DND-41 (cell line): ENCODE data around the gene PRSS21.

Experiments
- ATAC-seq: fragments of 200-7000 bp; cut with Tn5 transposase; 3 replicates; pipeline ENCODE4 v1.9.1; 2021; ENCODE audit warnings: low read depth; ENCODE audit not compliant: insufficient read depth
- DNase-seq: peaks from one replicate; pipeline ENCODE4 v3.0.0-alpha.2; 2020
- H2AFZ ChIP-seq: 2 replicates; pipeline ENCODE4 v1.6.0; 2012; ENCODE audit warnings: low read depth, low read length
- H3K27ac ChIP-seq: 2 replicates; pipeline ENCODE4 v1.5.1; 2012; ENCODE audit warnings: low read length, inconsistent platforms
- H3K27me3 ChIP-seq: fragments of 200-600 bp; sonication (generic); 2 replicates; pipeline ENCODE4 v1.6.0; 2012; ENCODE audit warnings: low read length, mild to moderate bottlenecking, inconsistent platforms; ENCODE audit not compliant: insufficient read depth, poor library complexity
- H3K36me3 ChIP-seq: 2 replicates; pipeline ENCODE4 v1.5.1; 2012; ENCODE audit warnings: low read length, inconsistent platforms; ENCODE audit not compliant: insufficient read depth
- H3K4me1 ChIP-seq: 2 replicates; pipeline ENCODE4 v1.5.1; 2012; ENCODE audit warnings: mild to moderate bottlenecking, low read length; ENCODE audit not compliant: insufficient read depth
- H3K4me2 ChIP-seq: 2 replicates; pipeline ENCODE4 v1.6.0; 2012; ENCODE audit warnings: mild to moderate bottlenecking, moderate library complexity, low read length, inconsistent platforms; ENCODE audit not compliant: insufficient read depth
- H3K4me3 ChIP-seq, 2 experiments: fragments of 200-600 bp in 1 of 2; shearing (Covaris generic) in 1 of 2; 2 replicates each; pipeline ENCODE4 v1.5.1; 2012 to 2016; ENCODE audit warnings: inconsistent platforms in 2 of 2, low read length in 2 of 2, mild to moderate bottlenecking in 2 of 2, low read depth in 1 of 2, moderate library complexity in 1 of 2
- H3K79me2 ChIP-seq: 2 replicates; pipeline ENCODE4 v1.6.0; 2012; ENCODE audit warnings: low read length, inconsistent platforms; ENCODE audit not compliant: insufficient read depth
- H3K9ac ChIP-seq: 2 replicates; pipeline ENCODE4 v1.6.0; 2012; ENCODE audit warnings: low read depth, mild to moderate bottlenecking, inconsistent platforms, low read length, moderate library complexity
- H3K9me3 ChIP-seq: 2 replicates; pipeline ENCODE4 v1.5.1; 2012; ENCODE audit warnings: low read length, moderate library complexity, mild to moderate bottlenecking, inconsistent platforms; ENCODE audit not compliant: insufficient read depth, severe bottlenecking
- H4K20me1 ChIP-seq: 2 replicates; pipeline ENCODE4 v1.6.0; 2012; ENCODE audit warnings: low read length; ENCODE audit not compliant: insufficient read depth
- CTCF ChIP-seq: IDR thresholded peaks from 2 replicates; pipeline ENCODE4 v1.5.1; 2012; ENCODE audit warnings: borderline replicate concordance, low read length, moderate library complexity, mild to moderate bottlenecking; ENCODE audit not compliant: poor library complexity, severe bottlenecking; ENCODE audit errors: extremely low read depth
- EZH2 ChIP-seq: IDR thresholded peaks from 3 replicates; pipeline ENCODE4 v1.6.1; 2012; ENCODE audit warnings: borderline replicate concordance, low read depth, mild to moderate bottlenecking, moderate library complexity, low read length, inconsistent platforms; ENCODE audit not compliant: severe bottlenecking

PRSS21 gene

GRCh38 chr16:2816751-2817339 is at the start of gene PRSS21:
TSS of gene PRSS21 (plus strand) at chr16:2817237. CDS start at chr16:2817269, 32 bp downstream.
- Histone ChIP-seq H3K9ac (no peak within 1 kb of the TSS), H3K4me2 (no peak within 1 kb of the TSS), H3K27ac (no peak within 1 kb of the TSS), H3K9me3 (no peaks in the 10 kb centered on the region), H3K4me3 (no peak within 1 kb of the TSS), H3K79me2 (no peaks in the 10 kb centered on the region), H3K27me3 (no peaks in the 10 kb centered on the region), H3K4me1 (no peaks in the 10 kb centered on the region), H2AFZ (no peak within 1 kb of the TSS), H4K20me1 (no peaks in the 10 kb centered on the region), H3K36me3 (no peaks in the 10 kb centered on the region)
- DNase-seq (no peak), ATAC-seq (no peak)
- no peak for TF ChIP-seq CTCF
- TF ChIP-seq EZH2: no peak

GRCh38 chr16:2767891-2768290 is 49.1 kb upstream of the PRSS21 start:
- peaks cover 96% of the 10 kb centered on the region for H4K20me1 ChIP-seq

GRCh38 chr16:2768403-2769089 is 48.5 kb upstream of the PRSS21 start:
- Histone ChIP-seq H3K4me3 (no peak overlapping the region), H3K4me2 (no peak overlapping the region), H3K79me2 (peaks cover 69% of the 10 kb centered on the region), H2AFZ (no peak overlapping the region), H3K27ac (no peak overlapping the region), H3K36me3 (peaks cover 99% of the 10 kb centered on the region), H3K9me3 (no peaks in the 10 kb centered on the region), H3K4me1 (no peaks in the 10 kb centered on the region), H3K9ac (no peak overlapping the region), H4K20me1 (peaks cover 94% of the 10 kb centered on the region), H3K27me3 (no peaks in the 10 kb centered on the region)
- no peak for ATAC-seq
- no peak for DNase-seq
- TF ChIP-seq EZH2 (no peak), CTCF (no peak)

More at GRCh38 chr16:2767891-2768290, 49.1 kb upstream of the PRSS21 start:
- DNase-seq (no peak), ATAC-seq (no peak)
- no peak overlapping the region for H3K27ac ChIP-seq
- H2AFZ ChIP-seq: no peak overlapping the region
- no peak for TF ChIP-seq CTCF
- TF ChIP-seq EZH2: no peak
- H3K4me3 ChIP-seq: no peak overlapping the region
- no peaks in the 10 kb centered on the region for H3K4me1 ChIP-seq
- no peak overlapping the region for H3K9ac ChIP-seq
- no peaks in the 10 kb centered on the region for H3K27me3 ChIP-seq
- H3K79me2 ChIP-seq: peaks cover 72% of the 10 kb centered on the region
- peaks cover 99% of the 10 kb centered on the region for H3K36me3 ChIP-seq
- H3K9me3 ChIP-seq: no peaks in the 10 kb centered on the region
- H3K4me2 ChIP-seq: no peak overlapping the region
